ENCODE data around the gene ALG14.

The ALG14 gene

GRCh38 chr1:94926126-94926914, 146.4 kb downstream of the ALG14 start:
- DNase-seq, result no peak

GRCh38 chr1:94925561-94926125, 147.1 kb downstream of the ALG14 start:
- DNase-seq, result no peak

GRCh38 chr1:94925004-94925403, 147.7 kb downstream of the ALG14 start:
- no peak for DNase-seq
